Raji (cell line): ENCODE measurements around the gene CHST9.

ENCODE experiments used
- POLR2A ChIP-seq: IDR thresholded peaks from 2 replicates; pipeline ENCODE4 v1.6.1; 2011; ENCODE audit warnings: low read depth, low read length, control low read depth; ENCODE audit not compliant: insufficient read depth

The CHST9 gene

GRCh38 chr18:27042177-27042576 is 142.9 kb downstream of the CHST9 start:
- TF ChIP-seq POLR2A = no peak

GRCh38 chr18:27040796-27041195 is 144.3 kb downstream of the CHST9 start:
- no peak for TF ChIP-seq POLR2A

- no peak for TF ChIP-seq POLR2A
These were observed 151.4 kb downstream of the CHST9 start for GRCh38 chr18:27033722-27034121.

GRCh38 chr18:27030421-27030820 is 154.7 kb downstream of the CHST9 start:
- no peak for TF ChIP-seq POLR2A

- TF ChIP-seq POLR2A = no peak
These were observed 162.6 kb downstream of the CHST9 start for GRCh38 chr18:27022477-27022876.

- no peak for TF ChIP-seq POLR2A
These were observed 167.1 kb downstream of the CHST9 start for GRCh38 chr18:27017901-27018500.

GRCh38 chr18:27014841-27015240 is 170.3 kb downstream of the CHST9 start:
- no peak for TF ChIP-seq POLR2A

- TF ChIP-seq POLR2A = no peak
These were observed 174.3 kb downstream of the CHST9 start for GRCh38 chr18:27010784-27011183.

- no peak for TF ChIP-seq POLR2A
These were observed 175.8 kb downstream of the CHST9 start for GRCh38 chr18:27009293-27009692.

GRCh38 chr18:27008575-27008974 is 176.5 kb downstream of the CHST9 start:
- no peak for TF ChIP-seq POLR2A

GRCh38 chr18:27007880-27008279 is 177.2 kb downstream of the CHST9 start:
- no peak for TF ChIP-seq POLR2A

- TF ChIP-seq POLR2A = no peak
These were observed 179.5 kb downstream of the CHST9 start for GRCh38 chr18:27005589-27005988.

- TF ChIP-seq POLR2A = no peak
These were observed 180.9 kb downstream of the CHST9 start for GRCh38 chr18:27004056-27004829.

- no peak for TF ChIP-seq POLR2A
These were observed 185.3 kb downstream of the CHST9 start for GRCh38 chr18:26999797-27000196.

GRCh38 chr18:26993568-26993967 is 191.5 kb downstream of the CHST9 start:
- no peak for TF ChIP-seq POLR2A

- TF ChIP-seq POLR2A = no peak
These were observed 192.2 kb downstream of the CHST9 start for GRCh38 chr18:26992926-26993325.

GRCh38 chr18:26989842-26990241 is 195.3 kb downstream of the CHST9 start:
- TF ChIP-seq POLR2A = no peak
